Globus pallidus (tissue), 1 donor: ENCODE data around the gene CUX1.
A peak's percentile ranks its signal among the peaks of the same experiment; 100 is the strongest.

ENCODE experiments used
- DNase-seq: peaks from one replicate; pipeline ENCODE4 v3.0.0-alpha.2; 2015; ENCODE audit warnings: low spot score

Gene CUX1

GRCh38 chr7:102272075-102272916, 454.9 kb downstream of the CUX1 start:
- DNase-seq: peak; percentile 65

GRCh38 chr7:102272917-102273748, 455.7 kb downstream of the CUX1 start:
- no peak for DNase-seq

- DNase-seq: no peak
These were observed 456.6 kb downstream of the CUX1 start for GRCh38 chr7:102273749-102274712.

GRCh38 chr7:102275123-102275703, 457.8 kb downstream of the CUX1 start:
- no peak for DNase-seq

GRCh38 chr7:102277901-102278300, 460.5 kb downstream of the CUX1 start:
- DNase-seq: no peak

GRCh38 chr7:102279537-102280400, 462.3 kb downstream of the CUX1 start:
- DNase-seq: peak; percentile 40

- no peak for DNase-seq
These were observed 463.1 kb downstream of the CUX1 start for GRCh38 chr7:102280521-102280920.

GRCh38 chr7:102281785-102282184, 464.4 kb downstream of the CUX1 start:
- DNase-seq: no peak

- no peak for DNase-seq
These were observed 465.3 kb downstream of the CUX1 start for GRCh38 chr7:102282465-102283362.

- no peak for DNase-seq
These were observed 466.2 kb downstream of the CUX1 start for GRCh38 chr7:102283477-102284189.

GRCh38 chr7:102284399-102284798, 467.0 kb downstream of the CUX1 start:
- DNase-seq: no peak

- peak; percentile 38 for DNase-seq
These were observed 467.6 kb downstream of the CUX1 start for GRCh38 chr7:102284891-102285539.

GRCh38 chr7:102285540-102286236, 468.3 kb downstream of the CUX1 start:
- DNase-seq: no peak

GRCh38 chr7:102286237-102287110, 469.0 kb downstream of the CUX1 start, which contains the start of gene SH2B2:
TSS of gene SH2B2 (plus strand) at chr7:102286868. CDS start at chr7:102300551, 13,683 bp downstream.
- DNase-seq: peak; percentile 57

- DNase-seq: peak; percentile 29
These were observed 469.9 kb downstream of the CUX1 start for GRCh38 chr7:102287111-102287980.

GRCh38 chr7:102287981-102288278, 470.5 kb downstream of the CUX1 start:
- DNase-seq: no peak
